OCI-LY7 (cell line): ENCODE results near the gene BTBD7. TPM values are rescaled to one million over a fixed set of nuclear protein-coding genes. Genes with fewer than 3 reads are reported as not detected.

Source experiments
- BruUV-seq: library from RNA; stranded (reverse); fragments of 400-500 nt; replicated peaks from 2 replicates; lab custom pipeline; 2021; lab: Mats Ljungman, UMichigan
- CTCF ChIA-PET: fragments of 300-600 bp; sonication (Branson Sonifier 250); formaldehyde crosslinking; loops from one replicate; lab custom pipeline; 2022; ENCODE audit warnings: antibody characterized with exemption; ENCODE audit not compliant: unreplicated experiment; lab: Charles Lee
- POLR2A ChIA-PET: fragments of 300-600 bp; sonication (Branson Sonifier 250); formaldehyde crosslinking; loops from one replicate; lab custom pipeline; 2022; ENCODE audit warnings: antibody characterized with exemption; lab: Charles Lee
- DNase-seq: peaks from one replicate; pipeline ENCODE4 v3.0.0-alpha.2; 2015; ENCODE audit warnings: low spot score
- H2AFZ ChIP-seq: fragments of 200-600 bp; sonication (generic), shearing (Covaris generic); 2 replicates; pipeline ENCODE4 v1.6.1; 2014; ENCODE audit warnings: mild to moderate bottlenecking, antibody characterized with exemption, low read length, moderate library complexity
- H3K27ac ChIP-seq: fragments of 200-600 bp; sonication (generic); 2 replicates; pipeline ENCODE4 v1.5.1; 2014; ENCODE audit warnings: mixed run types, low read depth, mild to moderate bottlenecking, moderate library complexity, low read length, inconsistent platforms; ENCODE audit not compliant: poor library complexity, severe bottlenecking
- H3K36me3 ChIP-seq: fragments of 200-600 bp; sonication (generic); 2 replicates; pipeline ENCODE4 v1.6.1; 2014; ENCODE audit warnings: mild to moderate bottlenecking, antibody characterized with exemption, low read length, moderate library complexity, mixed read lengths; ENCODE audit not compliant: insufficient read depth
- H3K4me1 ChIP-seq: fragments of 200-600 bp; sonication (generic); 2 replicates; pipeline ENCODE4 v1.5.1; 2014; ENCODE audit warnings: mild to moderate bottlenecking, low read length; ENCODE audit not compliant: insufficient read depth, poor library complexity, severe bottlenecking
- H3K4me2 ChIP-seq: fragments of 200-600 bp; sonication (generic); 2 replicates; pipeline ENCODE4 v1.6.1; 2014; ENCODE audit warnings: mild to moderate bottlenecking, low read length
- H3K4me3 ChIP-seq: fragments of 200-600 bp; sonication (generic); 2 replicates; pipeline ENCODE4 v1.5.1; 2014; ENCODE audit warnings: mild to moderate bottlenecking, low read depth, low read length; ENCODE audit not compliant: poor library complexity, severe bottlenecking
- H3K79me2 ChIP-seq: fragments of 200-600 bp; sonication (generic); 2 replicates; pipeline ENCODE4 v1.6.1; 2016; ENCODE audit warnings: low read depth, mild to moderate bottlenecking, low read length, moderate library complexity, mixed read lengths; ENCODE audit not compliant: insufficient read depth
- H3K9me2 ChIP-seq: fragments of 200-600 bp; sonication (generic); 2 replicates; pipeline ENCODE4 v1.6.1; 2016; ENCODE audit warnings: mild to moderate bottlenecking, low read length, mixed read lengths; ENCODE audit not compliant: insufficient read depth
- H3K9me3 ChIP-seq: fragments of 200-600 bp; sonication (generic); 2 replicates; pipeline ENCODE4 v1.6.1; 2014; ENCODE audit warnings: mild to moderate bottlenecking, mixed run types, low read length, mixed read lengths
- H4K20me1 ChIP-seq: fragments of 200-600 bp; sonication (generic); 2 replicates; pipeline ENCODE4 v1.6.1; 2014; ENCODE audit warnings: mild to moderate bottlenecking, antibody characterized with exemption, low read length, moderate library complexity, mixed read lengths; ENCODE audit not compliant: insufficient read depth
- CTCF ChIP-seq: fragments of 200-600 bp; sonication (generic); conservative IDR thresholded peaks from 2 replicates; pipeline ENCODE4 v1.5.1; 2014; ENCODE audit warnings: mild to moderate bottlenecking, antibody characterized with exemption, low read length, moderate library complexity, mixed read lengths
- EZH2phosphoT487 ChIP-seq: fragments of 200-600 bp; sonication (generic); IDR thresholded peaks from 2 replicates; pipeline ENCODE4 v1.6.1; 2018; ENCODE audit warnings: low read depth, borderline replicate concordance, mild to moderate bottlenecking, mixed run types, antibody characterized with exemption, low read length, moderate library complexity, mixed read lengths
- intact Hi-C: fragments of 100-400 bp; cut with micrococcal nuclease; formaldehyde crosslinking; loops from one replicate; pipeline ENCODE4 v1.10.0; 2022; ENCODE audit not compliant: unreplicated experiment
- total RNA-seq, 2 experiments: library from RNA; depleted of rRNA in 1 of 2; stranded (reverse); fragments of >200 nt in 1 of 2; shearing (Covaris generic) in 1 of 2; gene quantifications; 2 replicates each; pipeline ENCODE4 v1.2.3, GENCODE V29; 2014 to 2022

BTBD7 gene
- total RNA-seq, 2 experiments from 2014 or later = 9.7 to 19.6 TPM

- Histone ChIP-seq H3K36me3 (peaks cover 25% of the 10 kb centered on the region), H3K27ac (no peak overlapping the region), H3K4me1 (no peaks in the 10 kb centered on the region), H3K4me2 (no peak overlapping the region), H2AFZ (no peak overlapping the region), H3K79me2 (no peaks in the 10 kb centered on the region), H3K9me3 (no peaks in the 10 kb centered on the region), H4K20me1 (no peaks in the 10 kb centered on the region), H3K9me2 (no peaks in the 10 kb centered on the region), H3K4me3 (no peak overlapping the region)
- ChIA-PET POLR2A (no interaction called here), CTCF (no interaction called here)
- intact Hi-C loops = no loop called here
- BruUV-seq = no TSS peak
- TF ChIP-seq EZH2phosphoT487 (no peak), CTCF (no peak)
- DNase-seq = no peak
Measured at GRCh38 chr14:93231129-93231979, 101.5 kb downstream of the BTBD7 start.

- no peak for DNase-seq
- no peaks in the 10 kb centered on the region for H3K9me3 ChIP-seq
- no peak overlapping the region for H3K4me3 ChIP-seq
- TF ChIP-seq EZH2phosphoT487 (no peak), CTCF (no peak)
- H4K20me1 ChIP-seq = no peaks in the 10 kb centered on the region
- intact Hi-C loops = no loop called here
- no peak overlapping the region for H3K4me2 ChIP-seq
- no peaks in the 10 kb centered on the region for H3K4me1 ChIP-seq
- peaks cover 32% of the 10 kb centered on the region for H3K36me3 ChIP-seq
- BruUV-seq = no TSS peak
- no peaks in the 10 kb centered on the region for H3K9me2 ChIP-seq
- H3K27ac ChIP-seq = no peak overlapping the region
- ChIA-PET CTCF (no interaction called here), POLR2A (no interaction called here)
- H3K79me2 ChIP-seq = no peaks in the 10 kb centered on the region
- H2AFZ ChIP-seq = no peak overlapping the region
Measured at GRCh38 chr14:93230539-93230938, 102.3 kb downstream of the BTBD7 start.

- TF ChIP-seq EZH2phosphoT487 = no peak
- TF ChIP-seq CTCF = no peak
- Histone ChIP-seq H2AFZ (no peak overlapping the region), H3K9me3 (no peaks in the 10 kb centered on the region), H3K4me1 (no peaks in the 10 kb centered on the region), H3K4me3 (no peak overlapping the region), H4K20me1 (no peaks in the 10 kb centered on the region), H3K27ac (no peak overlapping the region), H3K36me3 (peaks cover 50% of the 10 kb centered on the region), H3K79me2 (no peaks in the 10 kb centered on the region), H3K9me2 (no peaks in the 10 kb centered on the region), H3K4me2 (no peak overlapping the region)
- no TSS peak for BruUV-seq
- intact Hi-C loops = no loop called here
- ChIA-PET CTCF (no interaction called here), POLR2A (no interaction called here)
- no peak for DNase-seq
Measured at GRCh38 chr14:93228550-93228949, 104.3 kb downstream of the BTBD7 start.
